GM23338 (cell line): Measurements from ENCODE around the gene SERGEF. TPM values are rescaled to one million over a fixed set of nuclear protein-coding genes. Genes with fewer than 3 reads are reported as not detected.

Experiments
- ATAC-seq: fragments of 200-7000 bp; cut with Tn5 transposase; 3 replicates; pipeline ENCODE4 v1.9.1; 2020
- DNase-seq: peaks from one replicate; pipeline ENCODE4 v3.0.0-alpha.2; 2015; ENCODE audit warnings: low spot score
- H2AFZ ChIP-seq: fragments of 200-600 bp; sonication (generic); 2 replicates; pipeline ENCODE4 v1.8.0; 2016; ENCODE audit warnings: antibody characterized with exemption, mild to moderate bottlenecking, moderate library complexity
- H3F3A ChIP-seq: fragments of 200-600 bp; sonication (generic); replicated peaks from 2 replicates; pipeline ENCODE4 v1.8.0; 2017; ENCODE audit warnings: antibody characterized with exemption, mixed run types, low read depth
- H3K27ac ChIP-seq: fragments of 200-600 bp; sonication (generic); 2 replicates; pipeline ENCODE4 v1.6.1; 2016; ENCODE audit warnings: low read depth
- H3K27me3 ChIP-seq: fragments of 200-600 bp; sonication (generic); 2 replicates; pipeline ENCODE4 v1.8.0; 2016; ENCODE audit warnings: mild to moderate bottlenecking, mixed run types, moderate library complexity; ENCODE audit not compliant: insufficient read depth
- H3K36me3 ChIP-seq: fragments of 200-600 bp; sonication (generic); 2 replicates; pipeline ENCODE4 v1.8.0; 2016; ENCODE audit warnings: mild to moderate bottlenecking; ENCODE audit not compliant: insufficient read depth
- H3K4me1 ChIP-seq: fragments of 200-600 bp; sonication (generic); 2 replicates; pipeline ENCODE4 v1.8.0; 2016; ENCODE audit warnings: mild to moderate bottlenecking, moderate library complexity; ENCODE audit not compliant: insufficient read depth
- H3K4me2 ChIP-seq: fragments of 200-600 bp; sonication (generic); 2 replicates; pipeline ENCODE4 v1.7.1; 2017; ENCODE audit warnings: mixed run types
- H3K4me3 ChIP-seq: fragments of 200-600 bp; sonication (generic); 2 replicates; pipeline ENCODE4 v1.6.1; 2016; ENCODE audit warnings: mixed run types
- H3K79me2 ChIP-seq: fragments of 200-600 bp; sonication (generic); replicated peaks from 2 replicates; pipeline ENCODE4 v1.8.0; 2017; ENCODE audit warnings: mild to moderate bottlenecking; ENCODE audit not compliant: insufficient read depth
- H3K9me2 ChIP-seq: fragments of 200-600 bp; sonication (generic); 2 replicates; pipeline ENCODE4 v1.8.0; 2017; ENCODE audit not compliant: insufficient read depth
- H4K20me1 ChIP-seq: fragments of 200-600 bp; sonication (generic); replicated peaks from 2 replicates; pipeline ENCODE4 v1.8.0; 2017; ENCODE audit warnings: mild to moderate bottlenecking; ENCODE audit not compliant: insufficient read depth
- H3K27ac Mint-ChIP-seq: 2 replicates; pipeline ENCODE4 v1.8.0; 2020; ENCODE audit warnings: inconsistent platforms, mild to moderate bottlenecking, moderate library complexity, mixed read lengths
- H3K27me3 Mint-ChIP-seq: 3 replicates; pipeline ENCODE4 v1.8.0; 2022; ENCODE audit warnings: low read depth, mild to moderate bottlenecking, moderate library complexity, mixed read lengths, inconsistent platforms; ENCODE audit not compliant: insufficient read depth, poor library complexity
- H3K36me3 Mint-ChIP-seq: 3 replicates; pipeline ENCODE4 v1.8.0; 2021; ENCODE audit warnings: low read depth, mild to moderate bottlenecking, inconsistent platforms, moderate library complexity, mixed read lengths
- H3K4me1 Mint-ChIP-seq: 3 replicates; pipeline ENCODE4 v1.8.0; 2020; ENCODE audit warnings: mild to moderate bottlenecking, inconsistent platforms, mixed read lengths
- H3K4me3 Mint-ChIP-seq: 3 replicates; pipeline ENCODE4 v1.8.0; 2021; ENCODE audit warnings: moderate library complexity, mild to moderate bottlenecking, inconsistent platforms, mixed read lengths
- H3K9me3 Mint-ChIP-seq: 3 replicates; pipeline ENCODE4 v1.8.0; 2020; ENCODE audit warnings: moderate library complexity, mild to moderate bottlenecking, inconsistent platforms, mixed read lengths
- CREB1 ChIP-seq: fragments of 250-450 bp; sonication (Bioruptor Pico); IDR thresholded peaks from 2 replicates; pipeline ENCODE4 v1.5.0; 2020; ENCODE audit warnings: low read depth, mild to moderate bottlenecking, moderate library complexity
- EZH2 ChIP-seq: fragments of 200-600 bp; sonication (generic); IDR thresholded peaks from one replicate; pipeline ENCODE4 v1.8.0; 2017; ENCODE audit warnings: antibody characterized with exemption, mild to moderate bottlenecking, low read depth; ENCODE audit not compliant: unreplicated experiment
- EZH2phosphoT487 ChIP-seq: fragments of 200-600 bp; sonication (generic); IDR thresholded peaks from one replicate; pipeline ENCODE4 v1.8.1; 2018; ENCODE audit warnings: antibody characterized with exemption; ENCODE audit not compliant: unreplicated experiment
- JUNB ChIP-seq: IDR thresholded peaks from one replicate; pipeline ENCODE4 v1.6.1; 2016; ENCODE audit warnings: antibody characterized with exemption; ENCODE audit not compliant: unreplicated experiment
- NANOG ChIP-seq: IDR thresholded peaks from 2 replicates; pipeline ENCODE4 v1.6.1; 2016; ENCODE audit warnings: antibody characterized with exemption, borderline replicate concordance
- POLR2AphosphoS5 ChIP-seq: IDR thresholded peaks from 2 replicates; pipeline ENCODE4 v1.6.1; 2016; ENCODE audit warnings: antibody characterized with exemption, low read depth
- STAT1 ChIP-seq: IDR thresholded peaks from one replicate; pipeline ENCODE4 v1.6.1; 2016; ENCODE audit warnings: antibody characterized with exemption; ENCODE audit not compliant: unreplicated experiment
- ZNF114 ChIP-seq: fragments of 250-450 bp; sonication (Bioruptor Pico); IDR thresholded peaks from 2 replicates; pipeline ENCODE4 v1.5.0; 2020; ENCODE audit warnings: mild to moderate bottlenecking, moderate library complexity
- ZNF331 ChIP-seq: fragments of 250-450 bp; sonication (Bioruptor Pico); IDR thresholded peaks from 2 replicates; pipeline ENCODE4 v1.5.0; 2020; ENCODE audit warnings: low read depth, mild to moderate bottlenecking, moderate library complexity
- polyA plus RNA-seq: library from polyadenylated mRNA; unstranded; fragments of >200 nt; fragmentation: Nextera tagmentation; extraction: Ambion mirVana; gene quantifications from 2 replicates; pipeline ENCODE4 v1.2.1, GENCODE V29; 2016
- total RNA-seq: library from RNA; depleted of rRNA; stranded (reverse); fragments of >200 nt; shearing (Covaris generic); gene quantifications from 2 replicates; pipeline ENCODE4 v1.2.3, GENCODE V29; 2014
- TF ChIP-seq, protein P1 (sequence below): IDR thresholded peaks from 2 replicates; pipeline ENCODE4 v1.6.1; 2016; ENCODE audit warnings: antibody characterized with exemption
- TF ChIP-seq, protein P2 (sequence below): IDR thresholded peaks from one replicate; pipeline ENCODE4 v1.6.1; 2018; ENCODE audit warnings: antibody characterized with exemption; ENCODE audit not compliant: unreplicated experiment
- TF ChIP-seq, protein P3 (sequence below), 2 experiments: fragments of 200-600 bp in 1 of 2; sonication (generic) in 1 of 2; conservative IDR thresholded peaks; 2 replicates each; pipeline versions ENCODE4 v1.5.1 to v1.6.1; 2016 to 2017; ENCODE audit warnings: antibody characterized with exemption in 2 of 2, low read depth in 2 of 2, mild to moderate bottlenecking in 2 of 2, moderate library complexity in 1 of 2
- TF ChIP-seq, protein P4 (sequence below): fragments of 250-450 bp; sonication (Bioruptor Pico); IDR thresholded peaks from 2 replicates; pipeline ENCODE4 v1.5.0; 2020; ENCODE audit warnings: mild to moderate bottlenecking, moderate library complexity

Gene SERGEF
- total and polyA plus RNA-seq, 2 experiments from 2014 or later: 24.2 to 27.9 TPM

DNA sequence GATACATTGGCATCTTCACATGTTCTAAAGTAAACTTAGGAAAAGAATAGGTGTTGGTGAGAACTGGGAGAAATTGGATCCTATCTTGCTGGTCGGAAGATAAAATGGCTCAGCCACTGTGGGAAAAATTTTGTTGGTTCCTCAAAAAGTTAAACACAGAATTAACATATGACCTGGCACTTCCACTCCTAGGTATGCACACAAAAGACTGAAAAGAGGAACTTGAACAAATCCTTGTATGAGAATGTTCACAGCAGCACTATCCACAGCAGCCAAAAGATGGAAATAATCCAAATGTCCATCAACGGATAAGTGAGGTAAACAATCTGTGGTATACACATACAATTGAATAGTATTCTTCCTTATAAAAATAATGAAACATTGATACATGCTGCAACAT is 38.0 kb upstream of the SERGEF start:
- Histone ChIP-seq H3F3A (no peaks in the 10 kb centered on the region), H4K20me1 (0 out of 2 replicates have a peak, but pooled peaks cover 7% of the 10 kb centered on the region), H3K4me2 (no peak overlapping the region), H3K36me3 (no peaks in the 10 kb centered on the region), H3K27me3 (peaks cover 26% of the 10 kb centered on the region), H3K27ac (no peak overlapping the region), H2AFZ (no peak overlapping the region), H3K4me1 (no peaks in the 10 kb centered on the region), H3K4me3 (no peak overlapping the region), H3K79me2 (no peaks in the 10 kb centered on the region), H3K9me2 (no peaks in the 10 kb centered on the region; the same call in 1 of the 2 replicates)
- ATAC-seq (no peak), DNase-seq (no peak)
- H3K4me3 Mint-ChIP-seq: no peak overlapping the region
- no peaks in the 10 kb centered on the region for H3K36me3 Mint-ChIP-seq
- H3K27ac Mint-ChIP-seq: no peak overlapping the region
- no peaks in the 10 kb centered on the region for H3K9me3 Mint-ChIP-seq
- TF ChIP-seq JUNB: no peak
- TF ChIP-seq, protein P1, sequence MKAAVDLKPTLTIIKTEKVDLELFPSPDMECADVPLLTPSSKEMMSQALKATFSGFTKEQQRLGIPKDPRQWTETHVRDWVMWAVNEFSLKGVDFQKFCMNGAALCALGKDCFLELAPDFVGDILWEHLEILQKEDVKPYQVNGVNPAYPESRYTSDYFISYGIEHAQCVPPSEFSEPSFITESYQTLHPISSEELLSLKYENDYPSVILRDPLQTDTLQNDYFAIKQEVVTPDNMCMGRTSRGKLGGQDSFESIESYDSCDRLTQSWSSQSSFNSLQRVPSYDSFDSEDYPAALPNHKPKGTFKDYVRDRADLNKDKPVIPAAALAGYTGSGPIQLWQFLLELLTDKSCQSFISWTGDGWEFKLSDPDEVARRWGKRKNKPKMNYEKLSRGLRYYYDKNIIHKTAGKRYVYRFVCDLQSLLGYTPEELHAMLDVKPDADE: no peak
- TF ChIP-seq, protein P2, sequence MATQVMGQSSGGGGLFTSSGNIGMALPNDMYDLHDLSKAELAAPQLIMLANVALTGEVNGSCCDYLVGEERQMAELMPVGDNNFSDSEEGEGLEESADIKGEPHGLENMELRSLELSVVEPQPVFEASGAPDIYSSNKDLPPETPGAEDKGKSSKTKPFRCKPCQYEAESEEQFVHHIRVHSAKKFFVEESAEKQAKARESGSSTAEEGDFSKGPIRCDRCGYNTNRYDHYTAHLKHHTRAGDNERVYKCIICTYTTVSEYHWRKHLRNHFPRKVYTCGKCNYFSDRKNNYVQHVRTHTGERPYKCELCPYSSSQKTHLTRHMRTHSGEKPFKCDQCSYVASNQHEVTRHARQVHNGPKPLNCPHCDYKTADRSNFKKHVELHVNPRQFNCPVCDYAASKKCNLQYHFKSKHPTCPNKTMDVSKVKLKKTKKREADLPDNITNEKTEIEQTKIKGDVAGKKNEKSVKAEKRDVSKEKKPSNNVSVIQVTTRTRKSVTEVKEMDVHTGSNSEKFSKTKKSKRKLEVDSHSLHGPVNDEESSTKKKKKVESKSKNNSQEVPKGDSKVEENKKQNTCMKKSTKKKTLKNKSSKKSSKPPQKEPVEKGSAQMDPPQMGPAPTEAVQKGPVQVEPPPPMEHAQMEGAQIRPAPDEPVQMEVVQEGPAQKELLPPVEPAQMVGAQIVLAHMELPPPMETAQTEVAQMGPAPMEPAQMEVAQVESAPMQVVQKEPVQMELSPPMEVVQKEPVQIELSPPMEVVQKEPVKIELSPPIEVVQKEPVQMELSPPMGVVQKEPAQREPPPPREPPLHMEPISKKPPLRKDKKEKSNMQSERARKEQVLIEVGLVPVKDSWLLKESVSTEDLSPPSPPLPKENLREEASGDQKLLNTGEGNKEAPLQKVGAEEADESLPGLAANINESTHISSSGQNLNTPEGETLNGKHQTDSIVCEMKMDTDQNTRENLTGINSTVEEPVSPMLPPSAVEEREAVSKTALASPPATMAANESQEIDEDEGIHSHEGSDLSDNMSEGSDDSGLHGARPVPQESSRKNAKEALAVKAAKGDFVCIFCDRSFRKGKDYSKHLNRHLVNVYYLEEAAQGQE: no peak
- TF ChIP-seq POLR2AphosphoS5: no peak
- no peak for TF ChIP-seq NANOG
- TF ChIP-seq, protein P3, sequence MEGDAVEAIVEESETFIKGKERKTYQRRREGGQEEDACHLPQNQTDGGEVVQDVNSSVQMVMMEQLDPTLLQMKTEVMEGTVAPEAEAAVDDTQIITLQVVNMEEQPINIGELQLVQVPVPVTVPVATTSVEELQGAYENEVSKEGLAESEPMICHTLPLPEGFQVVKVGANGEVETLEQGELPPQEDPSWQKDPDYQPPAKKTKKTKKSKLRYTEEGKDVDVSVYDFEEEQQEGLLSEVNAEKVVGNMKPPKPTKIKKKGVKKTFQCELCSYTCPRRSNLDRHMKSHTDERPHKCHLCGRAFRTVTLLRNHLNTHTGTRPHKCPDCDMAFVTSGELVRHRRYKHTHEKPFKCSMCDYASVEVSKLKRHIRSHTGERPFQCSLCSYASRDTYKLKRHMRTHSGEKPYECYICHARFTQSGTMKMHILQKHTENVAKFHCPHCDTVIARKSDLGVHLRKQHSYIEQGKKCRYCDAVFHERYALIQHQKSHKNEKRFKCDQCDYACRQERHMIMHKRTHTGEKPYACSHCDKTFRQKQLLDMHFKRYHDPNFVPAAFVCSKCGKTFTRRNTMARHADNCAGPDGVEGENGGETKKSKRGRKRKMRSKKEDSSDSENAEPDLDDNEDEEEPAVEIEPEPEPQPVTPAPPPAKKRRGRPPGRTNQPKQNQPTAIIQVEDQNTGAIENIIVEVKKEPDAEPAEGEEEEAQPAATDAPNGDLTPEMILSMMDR (conservative IDR thresholded peaks at IDR 0.05; ENCODE audit: low read depth in 2 of 2): no peak
- TF ChIP-seq EZH2: no peak
- no peak for TF ChIP-seq ZNF114
- no peak for TF ChIP-seq EZH2phosphoT487
- TF ChIP-seq ZNF331: no peak
- no peak for TF ChIP-seq STAT1
- no peak for TF ChIP-seq CREB1 (CRISPR knock-in tag)
- TF ChIP-seq, protein P4, sequence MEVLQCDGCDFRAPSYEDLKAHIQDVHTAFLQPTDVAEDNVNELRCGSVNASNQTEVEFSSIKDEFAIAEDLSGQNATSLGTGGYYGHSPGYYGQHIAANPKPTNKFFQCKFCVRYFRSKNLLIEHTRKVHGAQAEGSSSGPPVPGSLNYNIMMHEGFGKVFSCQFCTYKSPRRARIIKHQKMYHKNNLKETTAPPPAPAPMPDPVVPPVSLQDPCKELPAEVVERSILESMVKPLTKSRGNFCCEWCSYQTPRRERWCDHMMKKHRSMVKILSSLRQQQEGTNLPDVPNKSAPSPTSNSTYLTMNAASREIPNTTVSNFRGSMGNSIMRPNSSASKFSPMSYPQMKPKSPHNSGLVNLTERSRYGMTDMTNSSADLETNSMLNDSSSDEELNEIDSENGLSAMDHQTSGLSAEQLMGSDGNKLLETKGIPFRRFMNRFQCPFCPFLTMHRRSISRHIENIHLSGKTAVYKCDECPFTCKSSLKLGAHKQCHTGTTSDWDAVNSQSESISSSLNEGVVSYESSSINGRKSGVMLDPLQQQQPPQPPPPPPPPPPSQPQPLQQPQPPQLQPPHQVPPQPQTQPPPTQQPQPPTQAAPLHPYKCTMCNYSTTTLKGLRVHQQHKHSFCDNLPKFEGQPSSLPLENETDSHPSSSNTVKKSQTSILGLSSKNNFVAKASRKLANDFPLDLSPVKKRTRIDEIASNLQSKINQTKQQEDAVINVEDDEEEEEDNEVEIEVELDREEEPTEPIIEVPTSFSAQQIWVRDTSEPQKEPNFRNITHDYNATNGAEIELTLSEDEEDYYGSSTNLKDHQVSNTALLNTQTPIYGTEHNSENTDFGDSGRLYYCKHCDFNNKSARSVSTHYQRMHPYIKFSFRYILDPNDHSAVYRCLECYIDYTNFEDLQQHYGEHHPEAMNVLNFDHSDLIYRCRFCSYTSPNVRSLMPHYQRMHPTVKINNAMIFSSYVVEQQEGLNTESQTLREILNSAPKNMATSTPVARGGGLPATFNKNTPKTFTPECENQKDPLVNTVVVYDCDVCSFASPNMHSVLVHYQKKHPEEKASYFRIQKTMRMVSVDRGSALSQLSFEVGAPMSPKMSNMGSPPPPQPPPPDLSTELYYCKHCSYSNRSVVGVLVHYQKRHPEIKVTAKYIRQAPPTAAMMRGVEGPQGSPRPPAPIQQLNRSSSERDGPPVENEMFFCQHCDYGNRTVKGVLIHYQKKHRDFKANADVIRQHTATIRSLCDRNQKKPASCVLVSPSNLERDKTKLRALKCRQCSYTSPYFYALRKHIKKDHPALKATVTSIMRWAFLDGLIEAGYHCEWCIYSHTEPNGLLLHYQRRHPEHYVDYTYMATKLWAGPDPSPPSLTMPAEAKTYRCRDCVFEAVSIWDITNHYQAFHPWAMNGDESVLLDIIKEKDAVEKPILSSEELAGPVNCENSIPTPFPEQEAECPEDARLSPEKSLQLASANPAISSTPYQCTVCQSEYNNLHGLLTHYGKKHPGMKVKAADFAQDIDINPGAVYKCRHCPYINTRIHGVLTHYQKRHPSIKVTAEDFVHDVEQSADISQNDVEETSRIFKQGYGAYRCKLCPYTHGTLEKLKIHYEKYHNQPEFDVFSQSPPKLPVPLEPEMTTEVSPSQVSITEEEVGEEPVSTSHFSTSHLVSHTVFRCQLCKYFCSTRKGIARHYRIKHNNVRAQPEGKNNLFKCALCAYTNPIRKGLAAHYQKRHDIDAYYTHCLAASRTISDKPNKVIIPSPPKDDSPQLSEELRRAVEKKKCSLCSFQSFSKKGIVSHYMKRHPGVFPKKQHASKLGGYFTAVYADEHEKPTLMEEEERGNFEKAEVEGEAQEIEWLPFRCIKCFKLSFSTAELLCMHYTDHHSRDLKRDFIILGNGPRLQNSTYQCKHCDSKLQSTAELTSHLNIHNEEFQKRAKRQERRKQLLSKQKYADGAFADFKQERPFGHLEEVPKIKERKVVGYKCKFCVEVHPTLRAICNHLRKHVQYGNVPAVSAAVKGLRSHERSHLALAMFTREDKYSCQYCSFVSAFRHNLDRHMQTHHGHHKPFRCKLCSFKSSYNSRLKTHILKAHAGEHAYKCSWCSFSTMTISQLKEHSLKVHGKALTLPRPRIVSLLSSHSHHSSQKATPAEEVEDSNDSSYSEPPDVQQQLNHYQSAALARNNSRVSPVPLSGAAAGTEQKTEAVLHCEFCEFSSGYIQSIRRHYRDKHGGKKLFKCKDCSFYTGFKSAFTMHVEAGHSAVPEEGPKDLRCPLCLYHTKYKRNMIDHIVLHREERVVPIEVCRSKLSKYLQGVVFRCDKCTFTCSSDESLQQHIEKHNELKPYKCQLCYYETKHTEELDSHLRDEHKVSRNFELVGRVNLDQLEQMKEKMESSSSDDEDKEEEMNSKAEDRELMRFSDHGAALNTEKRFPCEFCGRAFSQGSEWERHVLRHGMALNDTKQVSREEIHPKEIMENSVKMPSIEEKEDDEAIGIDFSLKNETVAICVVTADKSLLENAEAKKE (CRISPR knock-in tag): no peak
- no peaks in the 10 kb centered on the region for H3K4me1 Mint-ChIP-seq
- peaks cover 8% of the 10 kb centered on the region for H3K27me3 Mint-ChIP-seq
